Fibroblast of lung (primary cell): ENCODE measurements around the gene RAPGEF4. TPM values are rescaled to one million over a fixed set of nuclear protein-coding genes. Genes with fewer than 3 reads are reported as not detected.

Source experiments
- DNase-seq, 2 donors: peaks; one replicate each; pipeline versions ENCODE4 v3.0.0 to v3.0.0-alpha.2; 2010; ENCODE audit warnings: low read depth in 2 of 2
- H2AFZ ChIP-seq: 2 replicates; pipeline ENCODE4 v1.5.1; 2012; ENCODE audit warnings: low read length, control low read depth, inconsistent platforms
- H3K27ac ChIP-seq: 2 replicates; pipeline ENCODE4 v1.5.1; 2011; ENCODE audit warnings: low read length, control low read depth; ENCODE audit not compliant: insufficient read depth
- H3K27me3 ChIP-seq: 2 replicates; pipeline ENCODE4 v1.5.1; 2011; ENCODE audit warnings: mild to moderate bottlenecking, low read length; ENCODE audit not compliant: control insufficient read depth, insufficient read depth
- H3K36me3 ChIP-seq: 2 replicates; pipeline ENCODE4 v1.5.1; 2011; ENCODE audit warnings: low read length; ENCODE audit not compliant: control insufficient read depth, insufficient read depth
- H3K4me1 ChIP-seq: 2 replicates; pipeline ENCODE4 v1.5.1; 2011; ENCODE audit warnings: low read length; ENCODE audit not compliant: control insufficient read depth, insufficient read depth; ENCODE audit errors: extremely low read depth
- H3K4me2 ChIP-seq: 2 replicates; pipeline ENCODE4 v1.5.1; 2011; ENCODE audit warnings: low read length, control low read depth; ENCODE audit not compliant: insufficient read depth; ENCODE audit errors: extremely low read depth
- H3K4me3 ChIP-seq, 4 experiments: fragments of 200-600 bp in 1 of 4; sonication (generic) in 1 of 4; replicated peaks in 1 of 4; 2 replicates each; pipeline ENCODE4 v1.5.1; 2011 to 2016; ENCODE audit warnings: low read length in 4 of 4, low read depth in 3 of 4, mild to moderate bottlenecking in 3 of 4, control low read depth in 2 of 4, inconsistent platforms in 1 of 4, mixed read lengths in 1 of 4; ENCODE audit not compliant: insufficient read depth in 1 of 4; ENCODE audit errors: control extremely low read depth in 1 of 4
- H3K79me2 ChIP-seq: 2 replicates; pipeline ENCODE4 v1.5.1; 2012; ENCODE audit warnings: mild to moderate bottlenecking, low read length, inconsistent platforms; ENCODE audit not compliant: control insufficient read depth, insufficient read depth
- H3K9ac ChIP-seq: 2 replicates; pipeline ENCODE4 v1.5.1; 2011; ENCODE audit warnings: mild to moderate bottlenecking, low read length, control low read depth; ENCODE audit not compliant: insufficient read depth
- H3K9me3 ChIP-seq: 2 replicates; pipeline ENCODE4 v1.5.1; 2012; ENCODE audit warnings: low read depth, low read length; ENCODE audit not compliant: control insufficient read depth, insufficient read depth
- H4K20me1 ChIP-seq: 2 replicates; pipeline ENCODE4 v1.5.1; 2011; ENCODE audit warnings: low read length; ENCODE audit not compliant: control insufficient read depth, insufficient read depth; ENCODE audit errors: extremely low read depth
- EZH2 ChIP-seq: IDR thresholded peaks from 2 replicates; pipeline ENCODE4 v1.5.1; 2012; ENCODE audit warnings: low read length, control low read depth, mild to moderate bottlenecking; ENCODE audit errors: missing control alignments
- polyA plus RNA-seq, 2 donors: library from polyadenylated mRNA; depleted of rRNA in 1 of 2; stranded (reverse) in 1 of 2; unstranded in 1 of 2; fragments of >200 nt; gene quantifications; 2 replicates each; pipeline ENCODE4 v1.2.1, GENCODE V29; 2011 to 2012; ENCODE audit warnings: missing spikeins in 1 of 2
- total RNA-seq: library from RNA; depleted of rRNA; stranded (reverse); fragments of >200 nt; gene quantifications from 2 replicates; pipeline ENCODE4 v1.2.1, GENCODE V29; 2014
- TF ChIP-seq, protein P1 (sequence below), 2 donors: IDR thresholded peaks in 1 of 2; conservative IDR thresholded peaks in 1 of 2; 1 replicate in 1 of 2; 2 replicates in 1 of 2; pipeline ENCODE4 v1.5.1; 2011 to 2012; ENCODE audit warnings: low read length in 2 of 2, control low read depth in 1 of 2, inconsistent platforms in 1 of 2, low read depth in 1 of 2, mild to moderate bottlenecking in 1 of 2

RAPGEF4 gene
- total and polyA plus RNA-seq, 2 donors (not counting 1 experiment from before 2014, with no cell fraction given) = 0.51 to 3.0 TPM

DNA sequence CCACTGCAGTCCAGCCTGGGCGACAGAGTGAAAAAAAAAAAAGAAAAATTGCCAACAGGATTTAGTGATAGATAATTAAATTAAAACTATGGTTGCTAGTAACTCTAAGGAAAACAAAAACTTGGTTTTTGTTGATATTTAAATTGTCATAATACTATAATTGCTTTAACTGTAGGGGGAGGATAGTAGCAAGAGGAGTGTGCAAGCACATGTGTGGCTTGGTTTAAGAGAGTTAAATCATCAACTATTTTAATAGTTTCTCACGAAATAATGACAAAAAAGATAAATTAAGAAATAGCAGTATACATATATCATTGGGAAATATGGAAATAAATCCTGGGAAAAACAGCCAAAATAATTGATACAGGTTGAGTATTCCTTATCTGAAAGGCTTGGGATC, 27.4 kb upstream of the RAPGEF4 start:
- no peak overlapping the region for H3K4me3 ChIP-seq
- H3K27ac ChIP-seq = no peak overlapping the region
- no peak for TF ChIP-seq EZH2
- TF ChIP-seq, protein P1, sequence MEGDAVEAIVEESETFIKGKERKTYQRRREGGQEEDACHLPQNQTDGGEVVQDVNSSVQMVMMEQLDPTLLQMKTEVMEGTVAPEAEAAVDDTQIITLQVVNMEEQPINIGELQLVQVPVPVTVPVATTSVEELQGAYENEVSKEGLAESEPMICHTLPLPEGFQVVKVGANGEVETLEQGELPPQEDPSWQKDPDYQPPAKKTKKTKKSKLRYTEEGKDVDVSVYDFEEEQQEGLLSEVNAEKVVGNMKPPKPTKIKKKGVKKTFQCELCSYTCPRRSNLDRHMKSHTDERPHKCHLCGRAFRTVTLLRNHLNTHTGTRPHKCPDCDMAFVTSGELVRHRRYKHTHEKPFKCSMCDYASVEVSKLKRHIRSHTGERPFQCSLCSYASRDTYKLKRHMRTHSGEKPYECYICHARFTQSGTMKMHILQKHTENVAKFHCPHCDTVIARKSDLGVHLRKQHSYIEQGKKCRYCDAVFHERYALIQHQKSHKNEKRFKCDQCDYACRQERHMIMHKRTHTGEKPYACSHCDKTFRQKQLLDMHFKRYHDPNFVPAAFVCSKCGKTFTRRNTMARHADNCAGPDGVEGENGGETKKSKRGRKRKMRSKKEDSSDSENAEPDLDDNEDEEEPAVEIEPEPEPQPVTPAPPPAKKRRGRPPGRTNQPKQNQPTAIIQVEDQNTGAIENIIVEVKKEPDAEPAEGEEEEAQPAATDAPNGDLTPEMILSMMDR (conservative IDR thresholded peaks at IDR 0.05 in 1 of 2, IDR thresholded peaks at IDR 0.05 in 1 of 2; ENCODE audit: low read depth in 1 of 2, low read length in 2 of 2) = no peak
- H4K20me1 ChIP-seq = no peaks in the 10 kb centered on the region
- H3K4me1 ChIP-seq = peaks cover 5% of the 10 kb centered on the region
- no peaks in the 10 kb centered on the region for H3K9me3 ChIP-seq
- no peak for DNase-seq
- H3K27me3 ChIP-seq = no peaks in the 10 kb centered on the region
- H3K36me3 ChIP-seq = no peaks in the 10 kb centered on the region
- no peak overlapping the region for H2AFZ ChIP-seq
- H3K79me2 ChIP-seq = no peaks in the 10 kb centered on the region
- no peak overlapping the region for H3K4me2 ChIP-seq
- H3K9ac ChIP-seq = no peak overlapping the region

GRCh38 chr2:172709566-172710291, 25.9 kb upstream of the RAPGEF4 start:
- no peaks in the 10 kb centered on the region for H3K79me2 ChIP-seq
- no peak overlapping the region for H2AFZ ChIP-seq
- H3K27me3 ChIP-seq = no peaks in the 10 kb centered on the region
- H3K4me3 ChIP-seq = no peak overlapping the region
- TF ChIP-seq EZH2 = no peak
- no peak overlapping the region for H3K27ac ChIP-seq
- no peak for DNase-seq
- peaks cover 5% of the 10 kb centered on the region for H3K4me1 ChIP-seq
- H3K9me3 ChIP-seq = no peaks in the 10 kb centered on the region
- H3K4me2 ChIP-seq = no peak overlapping the region
- no peaks in the 10 kb centered on the region for H4K20me1 ChIP-seq
- no peaks in the 10 kb centered on the region for H3K36me3 ChIP-seq
- no peak overlapping the region for H3K9ac ChIP-seq

GRCh38 chr2:172710584-172711047, 25.0 kb upstream of the RAPGEF4 start:
- Histone ChIP-seq H3K27ac (no peak overlapping the region), H3K4me2 (peak overlapping the region; percentile 40)

More at GRCh38 chr2:172710584-172711047, 25.0 kb upstream of the RAPGEF4 start:
- H3K27me3 ChIP-seq = no peaks in the 10 kb centered on the region
- H4K20me1 ChIP-seq = no peaks in the 10 kb centered on the region
- DNase-seq = peak; percentile 89 to 90
- H3K36me3 ChIP-seq = no peaks in the 10 kb centered on the region
- no peaks in the 10 kb centered on the region for H3K9me3 ChIP-seq
- TF ChIP-seq, protein P1 (conservative IDR thresholded peaks at IDR 0.05 in 1 of 2, IDR thresholded peaks at IDR 0.05 in 1 of 2; ENCODE audit: low read depth in 1 of 2, low read length in 2 of 2) = peak; percentile 43 to 67
- no peak for TF ChIP-seq EZH2
- peaks cover 5% of the 10 kb centered on the region for H3K4me1 ChIP-seq
- no peak overlapping the region for H3K4me3 ChIP-seq
- H3K79me2 ChIP-seq = no peaks in the 10 kb centered on the region
- H3K9ac ChIP-seq = no peak overlapping the region
- H2AFZ ChIP-seq = no peak overlapping the region
